HG02885 (cell line): ENCODE data around the gene HTRA2.
"Not testable (repeated sequence)": the region's sequence is repeated elsewhere in the genome, so short reads cannot be mapped to it uniquely, and the experiment has no call there.

Experiments
- ATAC-seq: cut with Tn5 transposase; IDR thresholded peaks from one replicate; pipeline ENCODE4 v1.9.1; 2021; ENCODE audit warnings: mild to moderate bottlenecking; ENCODE audit not compliant: unreplicated experiment, poor library complexity

The HTRA2 gene

DNA sequence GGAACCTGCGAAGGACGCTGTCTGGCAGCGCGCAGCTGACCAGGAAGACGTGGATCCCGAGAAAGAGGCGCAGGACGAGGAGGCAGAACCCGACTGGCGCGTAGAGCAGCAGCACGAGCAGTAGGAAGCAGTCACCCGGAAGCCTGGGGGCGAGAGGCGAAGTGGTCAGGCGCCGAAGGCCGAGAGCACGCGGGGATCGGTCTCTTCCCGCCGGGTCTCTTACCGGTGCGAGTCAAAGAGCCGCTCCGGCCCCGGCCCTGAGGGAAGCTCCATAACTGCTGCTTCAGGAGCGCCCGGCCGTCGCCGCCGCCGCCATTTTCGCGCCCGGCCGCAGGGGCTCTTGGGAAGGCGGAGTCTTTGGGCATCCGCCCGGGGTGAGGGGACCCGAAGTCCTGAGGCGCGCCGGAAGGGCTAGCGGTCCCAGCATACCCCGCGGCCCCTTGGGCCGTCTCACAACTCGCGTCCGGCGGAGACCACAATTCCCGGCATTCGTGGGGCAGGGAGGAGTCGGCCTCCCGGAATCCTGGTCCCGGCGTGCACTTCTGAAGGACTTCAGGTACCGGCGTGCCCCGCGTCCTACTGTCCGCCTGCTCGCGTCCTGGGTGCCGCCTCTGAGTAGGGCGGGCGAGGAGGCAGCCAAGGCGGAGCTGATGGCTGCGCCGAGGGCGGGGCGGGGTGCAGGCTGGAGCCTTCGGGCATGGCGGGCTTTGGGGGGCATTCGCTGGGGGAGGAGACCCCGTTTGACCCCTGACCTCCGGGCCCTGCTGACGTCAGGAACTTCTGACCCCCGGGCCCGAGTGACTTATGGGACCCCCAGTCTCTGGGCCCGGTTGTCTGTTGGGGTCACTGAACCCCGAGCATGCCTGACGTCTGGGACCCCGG, at the start of gene HTRA2, which contains the start of gene AUP1:
TSS of gene HTRA2 (plus strand) at position 577 of the 882 bp plus-strand sequence. CDS start at position 651, 74 bp downstream.
TSS of gene AUP1 (minus strand) at position 350 of the 882 bp plus-strand sequence. CDS start at position 273, 77 bp downstream.
- peak; percentile 82 for ATAC-seq

DNA sequence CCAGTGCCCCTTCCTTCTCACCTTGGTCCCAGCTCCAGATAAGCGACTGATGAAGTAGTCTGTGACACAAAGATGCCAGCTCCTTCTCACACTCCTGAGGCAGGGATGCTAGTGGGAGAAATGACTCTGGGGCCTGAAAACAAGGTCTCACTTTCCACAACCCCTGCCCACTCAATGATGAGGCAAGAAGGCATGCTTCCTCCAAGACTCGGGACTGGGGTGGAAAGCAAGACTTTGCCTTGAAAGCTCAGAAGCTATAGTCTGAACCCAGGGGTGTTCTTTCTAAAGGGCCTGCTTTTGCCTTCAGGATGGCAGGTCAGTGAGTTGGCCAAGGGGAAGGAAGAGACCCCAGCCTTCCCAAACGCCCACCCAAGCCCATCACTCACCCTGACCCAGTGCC, 48.3 kb upstream of the HTRA2 start:
- no peak for ATAC-seq

DNA sequence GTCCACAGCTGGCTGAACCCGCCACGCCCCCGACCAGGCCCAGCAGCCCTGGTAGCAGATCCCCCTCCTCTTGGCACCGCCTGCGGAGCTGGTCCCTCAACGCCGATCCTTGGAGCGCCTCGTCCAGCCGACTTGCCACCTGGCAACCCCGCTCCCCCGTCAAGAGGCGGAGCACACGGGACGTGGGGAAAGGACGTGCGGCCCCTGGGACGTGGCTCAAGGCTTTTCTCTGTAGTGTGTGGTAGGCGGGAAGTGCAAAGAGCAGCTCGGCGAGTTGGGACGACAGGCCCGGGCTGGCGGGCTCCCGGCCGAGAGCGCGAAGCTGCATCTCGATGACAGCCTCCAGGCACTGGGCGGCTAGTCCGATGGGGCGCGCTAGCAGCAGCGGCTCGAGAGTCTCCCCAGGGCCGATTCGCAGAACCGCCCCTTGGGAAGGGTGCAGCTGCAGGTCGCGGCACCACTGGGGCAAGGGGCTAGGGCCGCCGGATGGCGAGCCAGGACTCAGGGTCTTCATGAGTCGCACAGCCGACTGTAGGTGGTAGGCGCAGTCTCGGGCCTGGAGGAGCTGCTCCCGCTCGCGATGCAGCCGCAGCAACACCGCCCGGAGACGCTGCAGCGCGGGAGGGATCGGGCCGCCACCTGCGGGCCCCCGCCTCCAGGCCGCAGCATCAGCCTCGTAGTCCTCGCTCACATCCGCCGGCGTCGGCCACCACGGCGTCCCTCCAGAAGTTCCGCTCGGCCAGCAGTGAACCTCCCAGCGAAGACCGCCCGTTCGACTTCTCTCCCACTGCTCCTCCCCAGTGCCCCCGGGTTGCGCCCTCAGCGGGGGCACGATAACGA, 47.6 kb upstream of the HTRA2 start:
- ATAC-seq, result peak; percentile 40

DNA sequence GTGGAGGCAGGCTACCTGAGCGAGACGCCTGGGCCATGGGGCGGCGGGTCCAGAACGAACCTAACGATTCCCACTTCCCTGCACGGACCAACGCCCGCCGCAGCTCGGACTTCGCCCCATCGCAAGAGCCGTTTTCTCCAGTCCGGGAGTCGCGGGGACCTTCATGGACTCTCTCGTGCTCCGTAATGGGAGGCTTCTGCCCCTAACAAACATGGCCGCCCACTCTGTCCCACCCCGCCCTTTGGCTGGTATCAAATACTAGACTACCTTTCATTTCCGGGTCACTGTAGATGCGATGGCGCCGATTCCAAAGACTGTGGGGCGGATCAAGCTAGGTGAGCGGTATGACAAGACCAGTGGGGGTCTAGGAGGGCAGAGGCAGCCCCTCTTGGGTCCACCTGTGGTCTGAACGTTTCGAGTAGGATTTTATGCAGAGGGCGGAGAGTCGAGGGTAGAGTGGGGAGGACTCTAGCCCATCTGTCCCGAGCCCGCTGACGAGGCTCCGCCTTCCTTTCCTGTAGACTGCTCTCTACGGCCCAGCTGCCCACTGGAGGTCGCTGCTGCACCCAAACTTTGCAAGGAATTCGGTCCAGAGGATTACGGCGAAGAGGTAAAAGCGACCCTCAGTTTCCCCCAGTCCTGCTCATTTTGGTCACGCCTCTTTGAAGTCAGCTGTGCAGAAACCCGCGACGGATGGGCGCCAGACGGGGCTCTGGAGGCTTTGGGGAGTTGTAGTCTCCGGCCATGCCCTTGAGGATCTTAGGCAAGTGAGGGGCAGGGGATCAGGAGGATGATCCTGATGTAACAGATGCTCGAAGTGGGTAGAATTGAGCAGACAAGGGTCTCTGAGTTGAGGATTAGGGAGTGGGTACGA, 46.7 kb upstream of the HTRA2 start, which contains the start of the genes CCDC142 and TTC31:
TSS of gene CCDC142 (minus strand) at position 198 of the 874 bp plus-strand sequence. CDS start at position 37, 161 bp downstream.
TSS of gene TTC31 (plus strand) at position 281 of the 874 bp plus-strand sequence. CDS start at position 296, 15 bp downstream.
- peak; percentile 90 for ATAC-seq

DNA sequence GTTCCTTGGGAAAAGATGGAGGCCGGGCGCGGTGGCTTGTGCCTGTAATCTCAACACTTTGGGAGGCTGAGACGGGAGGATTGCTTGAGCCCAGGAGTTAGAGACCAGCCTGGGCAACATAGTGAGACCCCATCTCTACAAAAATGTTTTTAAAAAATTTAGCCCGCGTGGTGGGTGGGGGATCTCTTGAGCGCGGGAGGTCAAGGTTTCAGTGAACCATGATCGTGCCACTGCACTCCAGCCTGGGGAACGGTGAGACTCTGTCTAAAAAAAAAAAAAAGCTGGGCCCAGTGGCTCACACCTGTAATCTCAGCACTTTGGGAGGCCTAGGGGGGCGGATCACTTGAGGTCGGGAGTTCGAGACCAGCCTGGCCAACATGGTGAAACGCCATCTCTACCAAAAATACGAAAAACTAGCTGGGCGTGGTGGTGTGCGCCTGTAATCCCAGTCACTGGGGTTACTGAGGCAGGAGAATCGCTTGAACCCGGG, 46.0 kb upstream of the HTRA2 start:
- not testable (repeated sequence) for ATAC-seq

DNA sequence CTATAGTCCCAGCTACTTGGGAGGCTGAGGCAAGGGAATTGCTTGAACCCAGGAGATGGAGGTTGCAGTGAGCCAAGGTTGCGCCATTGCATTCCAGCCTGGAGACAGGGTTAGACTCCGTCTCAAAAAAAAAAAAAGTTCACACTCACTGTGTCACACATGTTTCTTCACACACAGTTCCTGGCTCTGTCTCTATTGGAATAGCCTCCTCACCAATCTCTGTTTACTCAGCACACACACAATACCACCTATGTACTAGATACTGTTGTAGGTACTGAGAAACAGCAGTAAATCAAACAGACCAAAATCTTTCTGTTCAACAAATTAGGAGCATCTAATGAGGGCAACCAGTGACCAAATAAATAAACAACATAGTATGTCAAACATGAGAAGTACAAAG, 43.6 kb upstream of the HTRA2 start:
- ATAC-seq, result no peak

DNA sequence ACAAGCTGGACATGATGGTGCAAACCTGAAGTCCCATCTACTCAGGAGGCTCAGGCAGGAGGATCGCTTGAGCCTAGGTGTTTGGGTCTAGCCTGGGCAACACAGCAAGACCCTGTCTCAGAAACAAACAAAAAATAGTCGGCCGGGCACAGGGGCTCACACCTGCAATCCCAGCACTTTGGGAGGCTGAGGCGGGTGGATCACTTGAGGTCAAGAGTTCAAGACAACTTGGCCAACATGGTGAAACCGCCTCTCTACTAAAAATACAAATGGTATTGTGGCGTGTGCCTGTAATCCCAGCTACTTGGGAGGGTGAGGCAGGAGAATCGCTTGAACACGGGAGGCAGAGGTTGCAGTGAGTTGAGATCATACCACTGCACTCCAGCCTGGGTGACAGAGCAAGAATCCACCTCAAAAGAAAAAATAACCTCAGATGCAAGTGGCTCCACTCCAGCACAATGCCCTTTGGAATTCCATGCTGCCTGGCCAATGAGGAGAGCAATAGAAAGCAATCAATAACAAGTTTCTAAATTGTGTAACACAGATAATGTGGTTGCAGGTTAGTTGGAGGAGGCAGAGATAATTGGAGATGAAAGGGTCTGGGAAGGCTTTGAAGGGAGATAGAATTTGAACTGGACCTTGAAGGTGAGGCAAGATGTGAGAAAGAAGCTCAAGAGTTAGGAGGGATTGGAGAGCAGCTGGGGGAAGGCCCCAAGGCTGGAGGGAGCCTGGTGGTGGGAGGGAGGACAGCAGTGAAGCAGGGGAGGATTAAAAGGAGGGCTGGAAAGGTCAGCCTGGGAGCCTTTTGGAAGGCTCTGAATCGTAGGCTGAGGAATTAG, 40.9 kb upstream of the HTRA2 start:
- ATAC-seq, result no peak

DNA sequence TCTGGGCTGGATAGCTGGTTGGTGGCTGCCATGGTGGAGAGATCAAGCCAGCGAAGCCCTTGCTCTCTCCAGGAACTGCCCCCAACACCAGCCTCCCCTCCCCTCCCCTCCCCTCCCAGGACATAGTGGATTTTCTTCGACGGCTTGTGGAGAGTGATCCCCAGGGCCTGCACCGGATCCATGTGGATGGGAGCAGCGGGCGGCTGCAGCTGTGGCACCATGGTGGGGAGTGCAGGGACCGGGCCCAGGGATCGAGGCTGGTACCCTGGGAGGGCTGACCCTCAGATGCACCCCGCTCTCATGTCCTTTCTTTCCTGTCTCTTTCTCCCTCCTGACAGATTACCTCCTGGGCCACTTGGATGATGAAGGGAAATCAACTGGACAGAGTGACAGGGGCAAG, 39.8 kb upstream of the HTRA2 start:
- ATAC-seq, result no peak

DNA sequence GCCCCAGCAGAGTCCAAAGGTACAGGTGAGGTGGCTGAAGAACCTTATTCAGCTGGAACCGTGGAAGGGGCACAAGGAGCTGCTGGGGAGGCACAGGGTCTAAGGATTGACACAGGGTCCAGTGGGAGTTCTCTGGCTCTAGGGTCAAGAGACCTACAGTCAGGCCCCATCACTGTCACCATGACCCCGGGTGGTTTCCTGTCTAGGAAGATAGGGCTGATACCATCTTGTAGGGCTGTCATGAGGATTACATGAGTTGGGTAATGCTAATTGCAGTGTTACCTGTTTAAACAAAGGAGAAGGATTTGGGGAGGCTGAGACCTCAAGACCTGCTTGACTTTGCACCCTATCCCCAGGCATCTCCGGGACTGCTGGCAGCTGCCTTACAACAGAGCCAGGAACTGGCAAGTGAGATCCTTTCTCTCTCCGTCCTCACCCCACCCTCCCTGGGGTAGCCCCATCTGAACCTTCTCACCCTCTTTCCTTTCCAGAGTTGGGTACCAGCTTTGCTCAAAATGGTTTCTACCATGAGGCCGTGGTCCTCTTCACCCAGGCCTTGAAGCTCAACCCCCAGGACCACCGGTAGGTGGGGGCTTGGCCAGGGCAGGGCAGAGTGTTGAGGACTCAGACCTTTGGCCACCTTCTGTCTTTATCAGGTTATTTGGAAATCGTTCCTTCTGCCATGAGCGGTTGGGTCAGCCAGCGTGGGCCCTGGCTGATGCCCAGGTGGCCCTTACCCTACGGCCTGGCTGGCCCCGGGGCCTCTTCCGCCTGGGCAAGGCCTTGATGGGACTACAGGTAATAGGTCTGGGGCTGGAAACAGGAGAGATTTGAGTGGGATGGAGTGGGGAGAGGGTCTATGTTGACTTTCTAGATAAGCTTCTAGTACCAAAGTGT, 37.8 kb upstream of the HTRA2 start:
- no peak for ATAC-seq

DNA sequence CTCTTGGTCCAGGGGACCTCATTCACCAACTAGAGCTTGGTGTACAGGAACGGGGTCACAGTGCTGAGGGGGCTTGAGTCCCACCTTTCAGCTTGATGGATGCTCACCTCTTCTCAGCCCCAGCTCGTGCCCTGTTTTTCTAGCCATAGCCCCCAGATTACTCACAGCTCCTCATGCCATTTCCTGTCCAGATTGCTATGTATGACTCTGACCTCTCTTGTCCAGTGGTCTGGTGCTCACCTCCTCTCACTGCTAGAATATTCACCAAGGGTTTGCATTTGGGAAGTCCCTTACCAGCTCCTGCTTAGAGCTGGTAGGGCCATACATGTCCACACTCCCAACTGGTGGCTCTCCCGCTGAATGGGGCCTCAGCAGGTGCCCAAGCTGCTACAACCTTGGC, 36.2 kb upstream of the HTRA2 start:
- no peak for ATAC-seq

DNA sequence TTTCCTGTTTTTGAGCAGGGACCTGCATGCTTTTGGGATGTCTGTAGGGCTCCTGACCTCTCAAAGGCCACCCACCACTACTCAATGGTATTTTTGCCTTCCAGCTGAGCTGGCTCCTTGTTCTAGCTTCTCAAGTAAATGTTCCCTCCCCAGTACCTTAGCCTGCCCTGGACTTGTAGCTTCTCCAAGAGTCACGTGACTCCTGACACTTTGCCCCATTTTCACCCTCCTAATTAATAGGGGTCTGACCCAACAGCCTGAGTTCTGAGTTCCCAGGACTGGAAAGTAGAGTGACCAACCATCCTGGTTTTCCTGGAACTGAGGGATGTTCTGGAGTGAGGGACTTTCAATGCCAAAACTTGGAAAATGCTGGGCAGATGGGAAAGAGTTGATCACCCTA, 34.3 kb upstream of the HTRA2 start:
- ATAC-seq, result no peak

DNA sequence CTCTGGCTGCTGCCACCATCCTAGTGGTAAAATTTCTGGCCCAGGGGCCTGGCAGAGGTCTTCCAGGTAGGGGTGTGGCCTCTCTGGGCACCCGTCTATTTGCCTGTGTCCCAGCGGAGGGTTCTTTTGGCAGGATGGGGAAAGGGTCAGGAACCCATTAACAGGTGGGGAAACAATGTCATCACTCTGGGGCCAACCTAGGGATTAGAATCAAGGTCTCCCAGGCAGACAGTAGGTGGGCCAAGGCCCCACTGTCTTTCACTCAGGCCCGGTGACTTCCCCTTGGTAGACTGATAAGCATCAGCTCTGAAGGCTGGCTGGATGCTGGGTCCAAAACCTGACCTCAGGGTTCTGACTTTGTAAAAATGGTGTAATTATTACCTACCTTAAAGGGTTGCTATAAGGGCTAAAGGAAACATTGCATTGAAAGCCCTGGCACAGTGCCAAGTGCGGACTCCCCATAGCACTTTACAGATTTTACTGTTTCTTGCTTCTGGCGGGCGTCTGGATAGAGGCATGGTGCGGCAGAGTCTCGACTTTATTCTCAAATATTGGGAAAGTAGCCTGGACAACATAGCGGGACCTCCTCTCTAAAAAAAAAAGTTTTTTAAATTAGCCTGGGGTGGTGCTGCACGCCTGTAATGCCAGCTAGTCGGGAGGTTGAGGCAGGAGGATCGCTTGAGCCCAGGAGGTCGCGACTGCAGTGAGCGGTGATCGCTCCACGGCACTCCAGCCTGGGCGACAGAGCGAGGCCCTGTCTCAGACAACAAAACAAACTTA, 32.5 kb upstream of the HTRA2 start:
- ATAC-seq, result no peak

DNA sequence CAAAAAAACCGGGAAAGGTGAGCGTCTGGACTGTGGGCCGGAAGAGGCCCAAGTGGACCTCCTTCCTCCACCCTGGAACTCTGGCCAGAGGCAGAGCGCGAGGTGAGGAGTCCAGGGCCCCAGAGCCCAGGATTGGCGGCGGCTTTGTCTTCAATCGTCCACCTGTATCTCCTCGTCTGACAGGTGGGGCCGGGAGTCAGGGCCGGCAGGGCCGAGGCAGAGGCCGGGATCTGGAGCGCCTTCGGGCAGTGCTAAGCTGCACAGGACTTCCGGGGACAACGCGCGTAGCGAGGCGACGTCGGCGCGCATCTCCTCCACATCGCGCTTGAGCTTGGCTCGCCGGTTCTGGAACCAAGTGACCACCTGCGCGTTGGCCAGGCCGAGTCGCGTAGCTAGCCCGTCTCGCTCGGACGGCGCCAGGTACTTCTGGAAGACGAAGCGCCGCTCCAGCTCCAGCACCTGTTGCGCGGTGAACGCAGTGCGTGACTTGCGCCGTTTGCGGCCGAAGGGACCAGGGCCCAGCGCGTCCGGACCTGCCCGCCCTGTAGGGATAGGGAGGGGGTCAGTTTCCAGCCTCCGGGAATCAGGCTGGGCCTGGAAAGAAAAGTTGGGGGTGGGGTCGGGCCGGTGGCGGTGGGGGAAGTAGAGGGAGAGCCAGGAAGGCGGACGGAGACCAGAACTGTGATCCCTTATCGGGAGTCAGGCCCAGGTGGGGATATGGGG, 31.8 kb upstream of the HTRA2 start:
- no peak for ATAC-seq

DNA sequence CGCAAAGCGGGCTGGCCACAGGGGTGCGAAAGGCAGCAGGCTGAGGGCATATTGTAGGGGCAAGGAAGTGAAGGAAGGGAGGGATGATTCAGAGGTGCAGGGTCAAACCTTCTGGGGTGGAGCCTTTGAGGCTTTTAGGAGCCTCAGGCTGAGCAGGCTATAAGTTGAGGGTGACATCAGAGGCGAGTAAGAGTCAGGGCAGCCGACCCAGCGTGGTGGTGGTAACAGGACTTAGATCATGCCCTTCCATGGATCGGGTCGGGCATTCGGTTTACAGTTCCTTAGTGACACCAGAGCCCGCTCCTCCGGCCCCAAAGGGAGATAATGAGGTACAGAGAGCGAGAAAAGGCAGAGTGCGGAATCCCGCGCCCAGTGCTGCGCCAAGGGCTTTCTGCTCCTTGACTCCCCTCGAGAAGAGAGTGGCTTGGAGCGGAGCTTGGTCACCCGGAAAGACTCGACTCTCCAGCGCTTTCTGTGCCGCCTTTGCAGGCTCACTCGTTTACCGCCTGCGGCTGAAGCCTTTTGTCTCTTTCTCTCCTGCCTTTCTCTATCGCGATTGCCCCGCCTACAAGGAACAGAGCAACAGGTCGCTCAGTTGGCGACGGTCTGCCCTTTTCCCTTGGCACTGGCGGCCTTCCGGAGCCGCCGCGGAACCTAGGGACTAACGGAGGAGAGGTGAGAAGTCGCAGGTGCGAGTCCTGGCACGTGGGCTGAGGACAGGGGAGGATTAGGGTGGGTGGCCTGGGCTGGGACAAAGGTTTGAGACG, 31.1 kb upstream of the HTRA2 start:
- no peak for ATAC-seq

DNA sequence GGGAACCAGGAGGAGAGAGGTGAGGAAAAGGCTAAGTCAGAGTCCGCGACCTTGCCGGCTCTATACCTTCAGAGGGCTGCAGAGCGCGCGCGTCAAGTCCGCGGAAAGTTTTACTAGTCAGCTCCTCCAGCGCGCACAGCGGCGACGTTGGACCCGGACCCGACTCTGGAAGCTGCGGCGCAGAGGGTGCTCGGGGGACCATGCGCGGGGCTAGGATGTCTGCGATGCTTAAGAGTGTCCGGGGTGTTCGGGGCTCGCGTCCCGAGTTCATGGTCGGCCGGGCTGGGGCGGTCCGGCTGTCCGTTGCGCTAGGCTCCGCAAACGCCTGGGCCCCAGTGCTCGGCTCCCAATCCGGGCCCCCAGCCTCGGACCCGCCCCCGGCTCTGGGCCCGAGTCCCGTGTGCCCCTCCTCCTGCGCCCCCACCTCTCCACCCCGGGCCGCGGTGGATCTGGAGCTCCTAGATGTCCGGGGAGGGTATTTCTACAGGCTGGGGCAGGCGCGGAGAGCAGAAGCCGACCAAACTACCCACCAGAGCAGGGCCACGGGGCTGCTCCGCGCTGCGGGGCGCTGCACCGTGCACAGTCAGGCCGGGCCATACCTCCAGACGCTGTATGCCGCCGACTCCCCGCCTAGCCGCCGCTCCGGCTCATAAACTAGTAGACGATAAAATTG, 30.3 kb upstream of the HTRA2 start, which contains the start of gene LBX2:
TSS of gene LBX2 (minus strand) at position 337 of the 673 bp plus-strand sequence. CDS start at position 271, 66 bp downstream.
- ATAC-seq, result no peak
